Neural cell (in vitro differentiated cells): ENCODE data around the gene CDKN2AIPNL.

Experiments used
- EZH2 ChIP-seq: fragments of 200-600, 300-800 bp; shearing (Covaris generic), sonication (generic); IDR thresholded peaks from 2 replicates; pipeline ENCODE4 v1.6.1; 2014; ENCODE audit warnings: antibody characterized with exemption, low read length, borderline replicate concordance, mild to moderate bottlenecking; ENCODE audit not compliant: insufficient read depth, poor library complexity, severe bottlenecking
- MXI1 ChIP-seq: fragments of 450-650 bp; conservative IDR thresholded peaks from 2 replicates; pipeline ENCODE4 v1.6.1; 2014; ENCODE audit warnings: antibody characterized with exemption, mild to moderate bottlenecking; ENCODE audit not compliant: poor library complexity, severe bottlenecking
- POLR2AphosphoS5 ChIP-seq: IDR thresholded peaks from 2 replicates; pipeline ENCODE4 v1.6.1; 2012
- SMC3 ChIP-seq: fragments of 450-650 bp; conservative IDR thresholded peaks from 2 replicates; pipeline ENCODE4 v1.6.1; 2014; ENCODE audit warnings: antibody characterized with exemption, mild to moderate bottlenecking, moderate library complexity; ENCODE audit not compliant: poor library complexity
- TF ChIP-seq, protein P1 (sequence below): fragments of 450-650 bp; IDR thresholded peaks from 2 replicates; pipeline ENCODE4 v1.5.1; 2014; ENCODE audit warnings: antibody characterized with exemption, mild to moderate bottlenecking, moderate library complexity; ENCODE audit not compliant: poor library complexity, severe bottlenecking

- TF ChIP-seq EZH2 (no peak), MXI1 (no peak), POLR2AphosphoS5 (no peak), SMC3 (no peak)
- TF ChIP-seq, protein P1, sequence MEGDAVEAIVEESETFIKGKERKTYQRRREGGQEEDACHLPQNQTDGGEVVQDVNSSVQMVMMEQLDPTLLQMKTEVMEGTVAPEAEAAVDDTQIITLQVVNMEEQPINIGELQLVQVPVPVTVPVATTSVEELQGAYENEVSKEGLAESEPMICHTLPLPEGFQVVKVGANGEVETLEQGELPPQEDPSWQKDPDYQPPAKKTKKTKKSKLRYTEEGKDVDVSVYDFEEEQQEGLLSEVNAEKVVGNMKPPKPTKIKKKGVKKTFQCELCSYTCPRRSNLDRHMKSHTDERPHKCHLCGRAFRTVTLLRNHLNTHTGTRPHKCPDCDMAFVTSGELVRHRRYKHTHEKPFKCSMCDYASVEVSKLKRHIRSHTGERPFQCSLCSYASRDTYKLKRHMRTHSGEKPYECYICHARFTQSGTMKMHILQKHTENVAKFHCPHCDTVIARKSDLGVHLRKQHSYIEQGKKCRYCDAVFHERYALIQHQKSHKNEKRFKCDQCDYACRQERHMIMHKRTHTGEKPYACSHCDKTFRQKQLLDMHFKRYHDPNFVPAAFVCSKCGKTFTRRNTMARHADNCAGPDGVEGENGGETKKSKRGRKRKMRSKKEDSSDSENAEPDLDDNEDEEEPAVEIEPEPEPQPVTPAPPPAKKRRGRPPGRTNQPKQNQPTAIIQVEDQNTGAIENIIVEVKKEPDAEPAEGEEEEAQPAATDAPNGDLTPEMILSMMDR = no peak
Measured at GRCh38 chr5:134397196-134397595, 14.5 kb downstream of the CDKN2AIPNL start.
